OCI-LY7 (cell line): ENCODE measurements around the gene LAMTOR3.

ENCODE experiments used
- EZH2phosphoT487 ChIP-seq: fragments of 200-600 bp; sonication (generic); IDR thresholded peaks from 2 replicates; pipeline ENCODE4 v1.6.1; 2018; ENCODE audit warnings: low read depth, borderline replicate concordance, mild to moderate bottlenecking, mixed run types, antibody characterized with exemption, low read length, moderate library complexity, mixed read lengths
- TF ChIP-seq, protein P1 (sequence below): fragments of 200-600 bp; sonication (generic); conservative IDR thresholded peaks from 2 replicates; pipeline ENCODE4 v1.5.1; 2014; ENCODE audit warnings: mild to moderate bottlenecking, antibody characterized with exemption, low read length, moderate library complexity, mixed read lengths

DNA sequence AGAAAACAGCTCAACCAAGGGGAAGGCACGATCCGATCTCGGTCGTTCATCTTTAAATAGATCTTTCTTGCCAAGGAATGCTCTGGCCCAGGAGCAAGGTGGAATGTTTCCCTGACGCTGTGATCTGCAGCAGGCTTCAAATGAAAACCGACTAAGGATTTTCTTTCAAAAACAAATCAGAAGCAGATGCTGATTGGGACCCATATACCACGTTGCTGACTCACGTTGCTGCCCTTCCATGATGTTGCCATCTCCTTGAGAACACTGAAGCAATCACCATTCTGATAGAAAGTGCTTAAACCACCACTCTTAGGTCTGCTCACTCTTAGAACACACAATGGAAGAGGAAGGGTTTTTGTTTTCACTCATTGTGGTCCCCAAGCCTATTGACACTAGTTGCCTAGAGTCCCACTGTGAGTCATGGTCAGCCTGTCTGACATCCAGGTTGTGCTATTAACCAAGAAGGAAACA is 26.1 kb downstream of the LAMTOR3 start:
- TF ChIP-seq, protein P1, sequence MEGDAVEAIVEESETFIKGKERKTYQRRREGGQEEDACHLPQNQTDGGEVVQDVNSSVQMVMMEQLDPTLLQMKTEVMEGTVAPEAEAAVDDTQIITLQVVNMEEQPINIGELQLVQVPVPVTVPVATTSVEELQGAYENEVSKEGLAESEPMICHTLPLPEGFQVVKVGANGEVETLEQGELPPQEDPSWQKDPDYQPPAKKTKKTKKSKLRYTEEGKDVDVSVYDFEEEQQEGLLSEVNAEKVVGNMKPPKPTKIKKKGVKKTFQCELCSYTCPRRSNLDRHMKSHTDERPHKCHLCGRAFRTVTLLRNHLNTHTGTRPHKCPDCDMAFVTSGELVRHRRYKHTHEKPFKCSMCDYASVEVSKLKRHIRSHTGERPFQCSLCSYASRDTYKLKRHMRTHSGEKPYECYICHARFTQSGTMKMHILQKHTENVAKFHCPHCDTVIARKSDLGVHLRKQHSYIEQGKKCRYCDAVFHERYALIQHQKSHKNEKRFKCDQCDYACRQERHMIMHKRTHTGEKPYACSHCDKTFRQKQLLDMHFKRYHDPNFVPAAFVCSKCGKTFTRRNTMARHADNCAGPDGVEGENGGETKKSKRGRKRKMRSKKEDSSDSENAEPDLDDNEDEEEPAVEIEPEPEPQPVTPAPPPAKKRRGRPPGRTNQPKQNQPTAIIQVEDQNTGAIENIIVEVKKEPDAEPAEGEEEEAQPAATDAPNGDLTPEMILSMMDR, result no peak
- TF ChIP-seq EZH2phosphoT487, result no peak
